Mesodermal cell (in vitro differentiated cells): ENCODE data around the gene ARFGAP1.

Source experiments
- H3K27ac ChIP-seq: 2 replicates; pipeline ENCODE4 v1.7.0; 2013; ENCODE audit warnings: mild to moderate bottlenecking, low read depth, low read length, moderate library complexity; ENCODE audit not compliant: severe bottlenecking
- H3K36me3 ChIP-seq: 2 replicates; pipeline ENCODE4 v1.7.1; 2013; ENCODE audit warnings: mild to moderate bottlenecking, low read length, moderate library complexity; ENCODE audit not compliant: control insufficient read depth, insufficient read depth
- H3K4me1 ChIP-seq: one replicate; pipeline ENCODE4 v1.7.1; 2013; ENCODE audit warnings: mild to moderate bottlenecking, low read length; ENCODE audit not compliant: insufficient read depth, control insufficient read depth, poor library complexity, severe bottlenecking
- H3K4me3 ChIP-seq: 2 replicates; pipeline ENCODE4 v1.7.0; 2013; ENCODE audit warnings: low read length, control low read depth, mild to moderate bottlenecking; ENCODE audit not compliant: insufficient read depth, poor library complexity, severe bottlenecking; ENCODE audit errors: extremely low read depth
- H3K9me3 ChIP-seq: 2 replicates; pipeline ENCODE4 v1.7.1; 2013; ENCODE audit warnings: mild to moderate bottlenecking, low read length, moderate library complexity; ENCODE audit not compliant: control insufficient read depth
- WGBS, 2 experiments: methylation state at CpG; one replicate each; pipeline ENCODE4 v1.1.5; 2013; ENCODE audit warnings: missing lambda C conversion rate in 2 of 2; ENCODE audit not compliant: insufficient coverage in 2 of 2; 5-methylcytosine and 5-hydroxymethylcytosine counted together

Gene ARFGAP1

GRCh38 chr20:63270606-63271325 lies 1.8 kb upstream of the ARFGAP1 start:
- Histone ChIP-seq H3K9me3 (no peaks in the 10 kb centered on the region), H3K36me3 (peaks cover 15% of the 10 kb centered on the region), H3K4me3 (no peak overlapping the region), H3K4me1 (peaks cover 20% of the 10 kb centered on the region), H3K27ac (no peak overlapping the region)
- WGBS, 2 experiments = 90 to 97% methylated on average over 8 to 9 of the region's 9 CpGs

DNA sequence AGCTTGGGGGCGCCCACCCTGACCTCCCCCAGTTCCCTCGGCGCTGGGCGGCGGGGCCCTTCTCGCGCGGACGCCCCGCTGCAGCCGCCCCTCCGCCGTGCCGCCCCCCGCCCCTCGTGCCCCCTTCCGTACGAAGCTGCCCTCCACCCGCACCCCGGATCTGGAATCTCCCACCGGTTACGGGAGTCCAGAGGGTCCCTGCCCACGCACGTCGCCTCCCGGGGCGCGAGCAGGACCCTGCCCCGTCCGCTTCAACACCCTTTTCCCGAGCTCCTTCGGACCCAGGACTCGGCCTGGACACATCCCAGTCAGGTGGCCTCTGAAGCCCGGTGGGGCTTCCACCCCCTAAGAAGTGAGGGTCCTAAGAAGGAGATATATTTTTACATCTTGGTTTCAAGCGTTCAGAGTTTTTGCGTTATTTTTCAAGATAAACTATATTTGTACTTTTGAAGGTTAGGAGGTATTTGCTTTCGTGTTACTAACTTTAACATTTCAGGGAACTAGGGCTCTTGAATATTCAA lies 506 bp downstream of the ARFGAP1 start:
- peak overlapping the region; percentile 96 for H3K4me3 ChIP-seq
- 1% methylated on average over 17 to 24 of the region's 37 CpGs for WGBS, 2 experiments
- no peaks in the 10 kb centered on the region for H3K9me3 ChIP-seq
- peak overlapping the region; percentile 49 for H3K27ac ChIP-seq
- peaks cover 39% of the 10 kb centered on the region for H3K36me3 ChIP-seq
- peaks cover 7% of the 10 kb centered on the region for H3K4me1 ChIP-seq

GRCh38 chr20:63273635-63274380 lies 1.2 kb downstream of the ARFGAP1 start:
- Histone ChIP-seq H3K9me3 (no peaks in the 10 kb centered on the region), H3K4me1 (peaks cover 4% of the 10 kb centered on the region), H3K36me3 (peaks cover 45% of the 10 kb centered on the region), H3K27ac (no peak overlapping the region), H3K4me3 (peak overlapping the region; percentile 96)
- WGBS, 2 experiments = 41 to 48% methylated on average over 15 to 17 of the region's 20 CpGs

DNA sequence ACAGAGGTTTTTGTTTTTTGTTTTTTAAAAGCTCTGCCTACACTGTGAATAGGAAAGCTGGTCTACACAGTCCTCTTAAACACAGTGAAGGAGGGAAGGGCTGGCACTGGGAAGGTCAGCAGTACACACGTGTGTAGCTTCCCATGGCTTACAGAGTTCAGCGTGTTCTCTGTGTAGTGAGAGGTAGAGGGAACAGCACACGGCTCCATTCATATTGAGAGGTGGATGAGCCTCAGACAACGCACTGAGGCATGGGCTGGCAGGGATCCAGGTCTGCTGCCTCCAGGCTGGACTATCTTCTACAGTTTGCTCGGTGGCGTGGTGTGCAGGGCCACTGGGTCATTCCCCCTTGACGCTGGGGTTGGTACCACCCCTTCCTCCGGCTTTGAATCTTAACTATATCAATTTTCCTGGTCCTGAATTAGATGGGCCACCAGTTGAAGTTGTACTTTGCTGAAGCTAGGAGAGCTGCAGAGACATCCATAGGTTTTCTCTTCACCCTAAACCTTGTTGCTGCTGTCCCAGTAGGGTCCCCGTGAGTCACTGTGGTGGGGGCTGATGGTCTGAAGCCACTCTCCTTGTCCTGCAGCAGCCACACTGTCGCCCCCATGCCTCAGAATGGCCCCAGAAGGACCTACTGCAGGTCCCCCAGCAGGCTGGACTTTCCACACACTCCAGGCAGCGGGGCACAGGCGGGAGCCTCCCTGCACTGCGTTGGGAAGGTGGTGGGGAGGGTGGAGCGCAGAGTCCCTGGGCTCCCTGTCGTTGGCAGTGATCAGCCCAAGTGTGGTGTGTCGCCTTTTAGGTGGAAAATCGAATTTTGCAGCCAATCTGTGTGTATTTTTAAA lies 2.0 kb downstream of the ARFGAP1 start:
- Histone ChIP-seq H3K9me3 (no peaks in the 10 kb centered on the region), H3K4me3 (no peak overlapping the region), H3K36me3 (peaks cover 53% of the 10 kb centered on the region), H3K4me1 (peaks cover 4% of the 10 kb centered on the region), H3K27ac (no peak overlapping the region)
- 93% methylated on average over 12 to 16 of the region's 17 CpGs for WGBS, 2 experiments

DNA sequence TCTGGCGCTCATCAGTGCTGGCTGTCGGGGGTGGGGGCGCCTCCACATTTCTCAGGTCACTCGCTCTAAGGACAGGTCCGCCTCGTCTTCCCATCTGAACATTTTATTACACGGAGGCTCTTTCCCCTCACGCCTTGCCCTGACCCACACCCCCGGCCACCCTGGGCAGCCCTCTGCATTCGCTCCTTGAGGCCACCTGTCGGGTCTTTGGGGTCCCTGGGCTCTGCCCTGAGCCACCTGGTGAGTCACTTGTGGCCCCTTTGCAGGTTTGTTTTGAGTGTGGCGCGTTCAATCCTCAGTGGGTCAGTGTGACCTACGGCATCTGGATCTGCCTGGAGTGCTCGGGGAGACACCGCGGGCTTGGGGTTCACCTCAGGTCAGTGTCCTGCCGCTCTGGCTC lies 3.2 kb downstream of the ARFGAP1 start:
- WGBS, 2 experiments = 97 to 98% methylated on average over 18 of the region's 18 CpGs
- no peak overlapping the region for H3K27ac ChIP-seq
- H3K9me3 ChIP-seq = no peaks in the 10 kb centered on the region
- H3K36me3 ChIP-seq = peaks cover 66% of the 10 kb centered on the region
- H3K4me3 ChIP-seq = no peak overlapping the region
- H3K4me1 ChIP-seq = peaks cover 4% of the 10 kb centered on the region

- no peak overlapping the region for H3K4me3 ChIP-seq
- H3K9me3 ChIP-seq = no peaks in the 10 kb centered on the region
- no peak overlapping the region for H3K27ac ChIP-seq
- peaks cover 77% of the 10 kb centered on the region for H3K36me3 ChIP-seq
- peaks cover 4% of the 10 kb centered on the region for H3K4me1 ChIP-seq
- WGBS, 2 experiments = 98% methylated on average over 18 to 20 of the region's 20 CpGs
These were observed 4.3 kb downstream of the ARFGAP1 start for GRCh38 chr20:63276956-63277355.

- Histone ChIP-seq H3K27ac (no peak overlapping the region), H3K4me1 (peaks cover 4% of the 10 kb centered on the region), H3K4me3 (no peak overlapping the region), H3K9me3 (no peaks in the 10 kb centered on the region), H3K36me3 (peaks cover 84% of the 10 kb centered on the region)
- WGBS, 2 experiments = 97% methylated on average over 30 of the region's 30 CpGs
These were observed 5.1 kb downstream of the ARFGAP1 start for GRCh38 chr20:63277466-63278272.

GRCh38 chr20:63278661-63279060 lies 6.0 kb downstream of the ARFGAP1 start:
- peaks cover 3% of the 10 kb centered on the region for H3K4me1 ChIP-seq
- 94 to 96% methylated on average over 11 to 17 of the region's 17 CpGs for WGBS, 2 experiments
- no peak overlapping the region for H3K4me3 ChIP-seq
- H3K9me3 ChIP-seq = no peaks in the 10 kb centered on the region
- peaks cover 94% of the 10 kb centered on the region for H3K36me3 ChIP-seq
- H3K27ac ChIP-seq = no peak overlapping the region

- Histone ChIP-seq H3K36me3 (peaks cover 99% of the 10 kb centered on the region), H3K4me3 (no peak overlapping the region), H3K9me3 (no peaks in the 10 kb centered on the region), H3K27ac (no peak overlapping the region), H3K4me1 (no peaks in the 10 kb centered on the region)
- 92 to 98% methylated on average over 10 to 15 of the region's 15 CpGs for WGBS, 2 experiments
These were observed 7.3 kb downstream of the ARFGAP1 start for GRCh38 chr20:63279931-63280330.

- no peaks in the 10 kb centered on the region for H3K9me3 ChIP-seq
- WGBS, 2 experiments = 76 to 88% methylated on average over 6 of the region's 6 CpGs
- H3K27ac ChIP-seq = no peak overlapping the region
- no peaks in the 10 kb centered on the region for H3K4me1 ChIP-seq
- no peak overlapping the region for H3K4me3 ChIP-seq
- peaks cover 99% of the 10 kb centered on the region for H3K36me3 ChIP-seq
These were observed 7.8 kb downstream of the ARFGAP1 start for GRCh38 chr20:63280371-63280770.
